Activated B cell treated with CpG ODN at 0.5 μM for 24 hours (primary cell): Measurements from ENCODE around the gene F8. TPM values are rescaled to one million over a fixed set of nuclear protein-coding genes. Genes with fewer than 3 reads are reported as not detected.

Experiments used
- ATAC-seq: fragments of 200-7000 bp; cut with Tn5 transposase; one replicate; pipeline ENCODE4 v1.10.0; 2021; ENCODE audit warnings: low read depth, mild to moderate bottlenecking, moderate library complexity
- CTCF ChIA-PET: fragments of 350-600 bp; sonication (Branson Sonifier 250); formaldehyde crosslinking; loops from one replicate; lab custom pipeline; 2021; ENCODE audit warnings: antibody characterized with exemption; lab: Charles Lee
- POLR2A ChIA-PET: fragments of 350-600 bp; sonication (Branson Sonifier 250); formaldehyde crosslinking; loops from one replicate; lab custom pipeline; 2021; ENCODE audit warnings: antibody characterized with exemption; lab: Charles Lee
- DNase-seq: peaks from one replicate; pipeline ENCODE4 v3.0.0; 2022
- H3K27ac Mint-ChIP-seq: one replicate; pipeline ENCODE4 v1.8.0; 2020; ENCODE audit warnings: mixed read lengths
- H3K27me3 Mint-ChIP-seq: one replicate; pipeline ENCODE4 v1.8.0; 2021; ENCODE audit warnings: mixed read lengths
- H3K36me3 Mint-ChIP-seq: one replicate; pipeline ENCODE4 v1.8.0; 2021; ENCODE audit warnings: low read depth, mixed read lengths
- H3K4me1 Mint-ChIP-seq: one replicate; pipeline ENCODE4 v1.8.0; 2021; ENCODE audit warnings: mixed read lengths
- H3K4me3 Mint-ChIP-seq: one replicate; pipeline ENCODE4 v1.8.0; 2020; ENCODE audit warnings: mild to moderate bottlenecking, mixed read lengths
- H3K9me3 Mint-ChIP-seq: one replicate; pipeline ENCODE4 v1.8.0; 2020; ENCODE audit warnings: mixed read lengths
- intact Hi-C: fragments of 100-400 bp; cut with micrococcal nuclease; formaldehyde crosslinking; loops from one replicate; pipeline ENCODE4 v1.15.1; 2024
- total RNA-seq: library from RNA; stranded (reverse); gene quantifications from 2 replicates; pipeline ENCODE4 v1.2.3, GENCODE V29; 2022
- TF ChIP-seq, protein P1 (sequence below): fragments of 200-600 bp; IDR thresholded peaks from one replicate; pipeline ENCODE4 v1.8.0; 2022; ENCODE audit warnings: antibody characterized with exemption, mild to moderate bottlenecking

Gene F8
- total RNA-seq, 1 donor from 2014 or later: 2.0 TPM

DNA sequence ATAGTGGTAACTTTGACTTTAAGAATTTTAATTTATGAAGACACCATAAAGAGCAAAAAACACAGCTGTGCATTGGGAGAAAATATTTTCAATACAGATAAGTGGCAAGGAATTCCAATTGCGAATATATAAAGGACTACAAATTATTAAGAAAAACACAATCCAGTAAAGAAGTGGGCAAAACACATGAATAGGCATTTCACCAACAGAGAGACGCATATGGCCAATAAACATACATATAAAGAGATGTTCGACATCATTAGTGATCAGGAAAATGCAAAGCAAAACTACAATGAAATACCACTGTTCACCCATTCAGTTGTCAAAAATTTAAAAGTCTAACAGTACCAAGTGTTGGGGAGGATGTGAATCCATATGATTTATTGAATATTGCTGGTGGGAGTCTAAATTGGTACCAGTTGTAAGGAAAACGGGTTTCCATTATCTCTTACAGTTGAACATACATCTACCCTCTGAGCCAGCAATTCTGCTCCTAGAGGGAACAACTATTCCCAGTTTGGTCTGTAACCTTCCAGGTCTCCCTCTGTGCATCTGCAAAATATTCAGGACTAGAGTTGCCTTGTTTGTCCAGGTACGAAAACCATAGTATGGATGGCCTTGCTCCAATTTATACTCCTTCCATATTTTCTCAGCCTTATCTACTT, 215.6 kb downstream of the F8 start:
- POLR2A ChIA-PET: no interaction called here
- DNase-seq (no peak), ATAC-seq (no peak)
- CTCF ChIA-PET: no interaction called here
- intact Hi-C loops: loop anchor here (5.0 kb wide), 1 partner anchor 35 kb away; no protein-coding TSS in a partner anchor
- Mint-ChIP-seq H3K4me3 (no peak overlapping the region), H3K27ac (no peak overlapping the region), H3K4me1 (peaks cover 7% of the 10 kb centered on the region), H3K36me3 (no peaks in the 10 kb centered on the region), H3K27me3 (no peaks in the 10 kb centered on the region), H3K9me3 (no peaks in the 10 kb centered on the region)
- TF ChIP-seq, protein P1, sequence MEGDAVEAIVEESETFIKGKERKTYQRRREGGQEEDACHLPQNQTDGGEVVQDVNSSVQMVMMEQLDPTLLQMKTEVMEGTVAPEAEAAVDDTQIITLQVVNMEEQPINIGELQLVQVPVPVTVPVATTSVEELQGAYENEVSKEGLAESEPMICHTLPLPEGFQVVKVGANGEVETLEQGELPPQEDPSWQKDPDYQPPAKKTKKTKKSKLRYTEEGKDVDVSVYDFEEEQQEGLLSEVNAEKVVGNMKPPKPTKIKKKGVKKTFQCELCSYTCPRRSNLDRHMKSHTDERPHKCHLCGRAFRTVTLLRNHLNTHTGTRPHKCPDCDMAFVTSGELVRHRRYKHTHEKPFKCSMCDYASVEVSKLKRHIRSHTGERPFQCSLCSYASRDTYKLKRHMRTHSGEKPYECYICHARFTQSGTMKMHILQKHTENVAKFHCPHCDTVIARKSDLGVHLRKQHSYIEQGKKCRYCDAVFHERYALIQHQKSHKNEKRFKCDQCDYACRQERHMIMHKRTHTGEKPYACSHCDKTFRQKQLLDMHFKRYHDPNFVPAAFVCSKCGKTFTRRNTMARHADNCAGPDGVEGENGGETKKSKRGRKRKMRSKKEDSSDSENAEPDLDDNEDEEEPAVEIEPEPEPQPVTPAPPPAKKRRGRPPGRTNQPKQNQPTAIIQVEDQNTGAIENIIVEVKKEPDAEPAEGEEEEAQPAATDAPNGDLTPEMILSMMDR: no peak

DNA sequence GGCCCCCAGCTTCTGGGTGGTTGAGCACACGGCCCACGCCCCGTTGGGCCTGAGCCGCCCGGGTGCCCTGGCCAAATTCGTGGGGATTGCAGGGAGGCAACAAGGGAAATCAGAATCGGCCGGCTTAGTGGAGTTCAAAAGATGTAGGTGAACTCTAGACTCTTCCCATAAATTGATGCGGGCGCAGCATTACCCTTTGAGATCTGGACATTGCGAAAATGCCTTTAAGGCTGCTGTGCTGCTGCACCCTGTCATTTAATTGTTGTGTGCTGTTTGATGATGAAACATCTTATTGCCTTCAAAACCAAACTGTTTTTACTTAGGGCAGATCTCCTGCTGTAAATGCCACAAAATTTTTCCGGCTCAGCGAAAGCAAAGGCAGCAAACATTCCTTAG, 216.8 kb downstream of the F8 start:
- intact Hi-C loops: loop anchor here (1.0 to 5.0 kb wide), 3 partner anchors 15 to 43 kb away; partner anchors contain the start of gene DKC1
- H3K4me1 Mint-ChIP-seq: peaks cover 11% of the 10 kb centered on the region
- ChIA-PET CTCF (no interaction called here), POLR2A (interaction anchor here (0.5 to 1.1 kb wide), 5 partner anchors 13 to 434 kb away, joined by 3 to 7 read pairs (median 4); partner anchors contain the start of gene DKC1)
- no peaks in the 10 kb centered on the region for H3K27me3 Mint-ChIP-seq
- peak overlapping the region; percentile 66 for H3K27ac Mint-ChIP-seq
- H3K36me3 Mint-ChIP-seq: no peaks in the 10 kb centered on the region
- ATAC-seq (no peak), DNase-seq (no peak)
- H3K9me3 Mint-ChIP-seq: no peaks in the 10 kb centered on the region
- H3K4me3 Mint-ChIP-seq: peak overlapping the region; percentile 86
- TF ChIP-seq, protein P1: no peak

DNA sequence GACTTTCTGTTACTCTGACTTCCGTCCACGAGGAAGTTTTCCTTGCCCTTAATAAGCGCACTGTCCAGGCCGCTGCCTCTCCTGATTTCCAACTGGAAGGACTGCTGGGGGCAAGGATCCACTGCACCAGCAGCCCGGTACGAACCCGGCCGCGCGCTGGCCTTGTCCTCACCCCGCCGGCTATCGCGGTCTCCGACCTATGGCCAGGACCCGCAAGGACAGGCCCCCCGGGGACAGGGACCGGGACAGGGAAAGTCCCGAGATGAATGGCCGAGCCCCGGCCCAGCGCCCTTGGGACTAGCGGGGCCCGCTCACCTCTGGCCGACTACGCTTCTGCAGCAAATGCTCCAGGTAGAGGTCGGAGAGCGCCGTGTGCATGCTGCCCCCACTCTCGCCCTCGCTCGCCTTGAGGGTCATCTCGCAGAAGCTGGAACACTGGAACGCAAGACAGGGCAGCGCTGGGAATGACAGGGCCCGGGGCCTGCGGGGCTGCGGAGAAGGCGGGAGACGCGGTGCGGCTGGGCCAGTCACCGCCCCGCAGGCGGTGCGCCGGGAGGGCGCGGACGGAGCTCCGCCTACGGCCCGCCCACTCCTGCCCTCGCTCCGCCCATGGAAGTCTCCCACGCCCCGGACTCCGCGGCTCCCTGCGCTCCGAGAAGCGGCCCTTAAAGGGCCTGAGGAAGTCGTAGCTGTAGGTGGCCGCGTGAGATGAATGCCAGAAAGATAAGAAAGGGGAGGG, 217.4 kb downstream of the F8 start, which contains the start of gene MPP1:
Gene MPP1 (minus strand): TSS at position 529 of the 739 bp plus-strand sequence. CDS start 112 bp downstream, at position 417.
- Mint-ChIP-seq H3K4me3 (peak within 1 kb of the TSS; percentile 86), H3K27me3 (no peaks in the 10 kb centered on the region), H3K9me3 (no peaks in the 10 kb centered on the region), H3K27ac (peak within 1 kb of the TSS; percentile 66), H3K36me3 (no peaks in the 10 kb centered on the region), H3K4me1 (peaks cover 12% of the 10 kb centered on the region)
- ChIA-PET CTCF (no interaction called here), POLR2A (interaction anchor here (0.5 to 1.1 kb wide), 5 partner anchors 14 to 434 kb away, joined by 3 to 7 read pairs (median 4); partner anchors contain the start of gene DKC1)
- intact Hi-C loops: loop anchor here (1.0 to 5.0 kb wide), 3 partner anchors 15 to 43 kb away; partner anchors contain the start of gene DKC1
- peak; percentile 99 for ATAC-seq
- peak; percentile 74 for DNase-seq
- TF ChIP-seq, protein P1: no peak

DNA sequence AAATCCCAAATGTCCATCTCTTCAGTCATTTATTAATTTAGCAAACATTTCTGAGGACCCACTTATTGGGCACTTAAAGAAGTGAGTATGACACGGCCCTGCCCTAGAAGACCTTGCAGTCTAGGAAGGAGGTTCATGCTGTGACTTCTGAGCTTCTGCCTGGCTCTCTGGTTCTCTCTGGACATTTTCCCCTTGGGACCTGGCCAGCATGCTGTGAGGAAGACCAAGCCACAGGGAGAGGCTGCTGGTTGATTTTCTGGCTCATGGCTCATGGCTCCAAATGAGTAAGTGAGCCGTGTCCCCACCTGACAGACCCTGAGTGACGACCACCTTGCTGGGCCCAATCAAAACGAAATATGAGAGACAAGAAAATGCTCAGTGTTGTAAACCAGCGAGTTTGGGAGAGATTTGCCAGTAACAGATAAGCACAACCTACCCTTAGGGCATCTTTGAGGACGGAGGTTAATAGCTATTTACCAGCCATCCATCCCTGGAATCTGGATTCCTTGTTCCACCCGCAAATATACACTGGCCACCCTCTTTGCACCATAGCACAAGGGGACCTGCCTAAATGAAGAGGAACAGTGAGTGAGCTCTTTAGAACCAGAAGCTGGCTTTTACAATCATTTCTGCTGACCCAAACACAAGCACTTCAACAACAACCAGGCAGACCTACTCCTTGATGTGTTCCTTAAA, 218.1 kb downstream of the F8 start:
- Mint-ChIP-seq H3K4me3 (peak overlapping the region; percentile 86), H3K27me3 (no peaks in the 10 kb centered on the region), H3K9me3 (no peaks in the 10 kb centered on the region), H3K36me3 (no peaks in the 10 kb centered on the region), H3K27ac (no peak overlapping the region), H3K4me1 (peaks cover 16% of the 10 kb centered on the region)
- ATAC-seq: no peak
- TF ChIP-seq, protein P1: no peak
- no peak for DNase-seq
- ChIA-PET CTCF (no interaction called here), POLR2A (no interaction called here)
- intact Hi-C loops: no loop called here
